8988T (cell line): ENCODE measurements around the gene KCNIP1.

Experiments
- DNase-seq: peaks from one replicate; pipeline ENCODE4 v3.0.0; 2011

KCNIP1 gene

DNA sequence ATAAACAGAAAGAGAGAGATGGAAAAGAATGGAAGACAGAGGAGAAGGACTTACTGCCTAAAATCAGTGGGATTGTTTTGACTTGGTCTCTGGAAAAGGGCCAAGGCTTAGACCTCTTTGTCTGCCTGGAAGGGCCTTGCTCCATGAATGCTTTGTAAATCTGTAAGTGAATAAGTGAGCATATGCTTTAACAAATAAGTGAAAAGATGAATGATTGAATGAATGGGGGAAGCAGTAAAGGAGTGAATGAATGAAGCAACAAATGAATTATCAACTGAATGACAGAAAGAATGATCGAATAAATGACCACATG is 5.5 kb downstream of the KCNIP1 start:
- no peak for DNase-seq

DNA sequence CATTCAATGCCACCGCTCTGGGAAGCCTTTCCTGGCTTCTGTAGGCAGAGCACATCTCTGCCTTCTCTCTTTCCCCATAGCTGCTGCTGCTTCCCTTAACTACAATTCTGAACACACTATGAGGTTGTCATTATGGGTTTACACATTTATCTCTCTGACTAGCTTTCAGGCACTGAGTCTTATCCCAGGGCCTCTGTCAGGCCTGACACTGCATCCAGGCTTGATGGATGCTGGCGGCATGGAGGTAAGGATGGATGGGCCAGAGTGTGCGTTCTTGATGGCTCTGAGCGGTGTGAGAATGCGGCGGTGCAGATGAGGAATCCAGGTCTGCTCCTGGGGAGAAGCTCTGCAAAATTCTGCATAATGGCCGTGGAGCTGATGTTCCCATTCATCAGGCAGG is 6.3 kb downstream of the KCNIP1 start:
- DNase-seq, result no peak

- no peak for DNase-seq
Observed at GRCh38 chr5:170510559-170510958, 6.7 kb downstream of the KCNIP1 start.

- DNase-seq, result no peak
Observed at GRCh38 chr5:170511551-170512258, 7.9 kb downstream of the KCNIP1 start.

DNA sequence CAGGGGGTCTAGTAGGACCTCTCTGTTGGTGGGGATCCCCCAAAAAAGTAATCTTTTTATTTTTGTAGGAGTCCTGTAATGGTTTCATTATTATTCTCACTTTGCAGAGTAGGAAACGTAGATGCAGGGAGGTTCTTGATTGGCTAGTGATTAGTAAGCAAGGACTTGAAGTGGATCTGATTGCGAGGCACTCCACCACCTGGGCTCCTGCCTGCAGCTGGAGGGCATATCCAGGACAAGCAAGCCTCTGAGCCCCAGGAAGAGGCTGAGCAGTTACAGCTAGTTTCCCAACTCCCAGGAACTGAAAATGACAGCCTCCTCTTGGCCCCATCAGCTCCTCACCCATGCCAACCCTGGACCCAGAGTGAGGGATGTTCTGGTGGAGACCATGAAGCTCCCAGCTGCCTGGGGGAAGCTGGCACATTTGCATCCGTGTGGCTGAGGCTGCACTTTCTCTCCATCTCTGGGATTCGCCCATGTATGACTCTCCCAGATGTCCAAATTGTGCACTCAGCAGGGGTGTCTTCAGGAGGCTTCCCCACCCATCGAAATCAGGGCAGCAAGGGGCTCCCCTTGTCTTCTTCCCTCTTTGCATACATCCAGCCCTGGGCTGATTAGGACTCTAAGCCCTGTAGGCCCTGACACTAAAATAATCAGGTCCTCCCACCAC is 10.2 kb downstream of the KCNIP1 start:
- no peak for DNase-seq

- no peak for DNase-seq
Observed at GRCh38 chr5:170517411-170517810, 13.6 kb downstream of the KCNIP1 start.

DNA sequence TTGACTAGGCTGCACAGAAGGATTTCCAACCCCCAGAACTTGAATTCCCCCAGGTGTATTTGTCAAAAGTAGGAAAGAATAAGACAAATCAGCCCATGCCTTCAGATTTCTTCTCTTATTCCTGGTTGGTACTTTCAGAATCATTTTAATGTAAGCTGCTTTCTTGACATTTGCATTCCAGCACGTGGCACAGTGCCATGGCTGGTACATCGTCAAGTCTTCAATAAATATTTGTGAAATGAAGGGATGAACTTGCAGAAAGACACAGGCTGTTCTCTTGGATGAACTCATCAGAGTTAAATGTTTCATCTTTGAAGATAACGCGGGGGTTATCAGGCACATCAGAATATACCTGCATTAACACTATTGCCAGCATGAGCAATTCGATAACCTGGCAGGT is 14.5 kb downstream of the KCNIP1 start:
- no peak for DNase-seq

DNA sequence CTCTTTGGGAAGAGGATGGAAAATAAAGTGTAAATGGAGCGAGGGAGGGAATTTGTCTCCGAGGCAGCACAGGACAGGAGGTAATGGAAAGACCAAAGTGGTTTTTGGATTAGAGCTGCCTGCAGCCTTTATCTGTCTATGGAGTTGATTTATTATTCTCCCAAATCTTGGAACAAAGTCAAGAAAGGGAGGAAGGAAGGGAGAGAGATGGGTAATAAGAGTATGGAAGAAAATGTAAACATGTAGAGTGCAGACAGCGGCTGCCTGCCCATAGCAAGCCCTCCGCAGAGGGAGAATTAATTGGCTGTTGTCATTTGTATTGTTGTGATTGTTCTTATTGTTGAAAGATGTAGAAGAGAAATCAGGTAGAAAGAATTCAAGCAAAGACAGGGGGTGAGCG is 15.7 kb downstream of the KCNIP1 start:
- no peak for DNase-seq

DNA sequence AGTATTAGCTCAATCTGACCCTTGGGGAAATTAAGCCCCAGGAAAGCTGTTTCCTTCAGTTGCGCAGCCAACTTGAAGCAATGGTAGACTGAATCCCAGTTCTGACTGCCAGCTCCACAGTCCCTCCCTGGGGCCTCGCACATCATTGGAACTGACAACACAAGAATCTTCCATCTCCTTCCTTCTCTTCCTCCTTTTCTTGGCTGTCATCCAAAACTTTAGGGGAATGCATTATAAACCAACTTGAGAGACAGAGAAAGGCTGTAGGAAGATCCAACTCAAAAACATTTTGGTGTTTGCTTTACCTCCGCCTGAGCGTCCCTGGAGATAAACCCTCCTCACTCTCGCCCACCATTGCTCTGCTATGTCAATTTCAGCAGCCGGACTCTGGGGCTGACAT is 16.6 kb downstream of the KCNIP1 start:
- no peak for DNase-seq

- DNase-seq, result no peak
Observed at GRCh38 chr5:170522211-170523141, 18.7 kb downstream of the KCNIP1 start.

DNA sequence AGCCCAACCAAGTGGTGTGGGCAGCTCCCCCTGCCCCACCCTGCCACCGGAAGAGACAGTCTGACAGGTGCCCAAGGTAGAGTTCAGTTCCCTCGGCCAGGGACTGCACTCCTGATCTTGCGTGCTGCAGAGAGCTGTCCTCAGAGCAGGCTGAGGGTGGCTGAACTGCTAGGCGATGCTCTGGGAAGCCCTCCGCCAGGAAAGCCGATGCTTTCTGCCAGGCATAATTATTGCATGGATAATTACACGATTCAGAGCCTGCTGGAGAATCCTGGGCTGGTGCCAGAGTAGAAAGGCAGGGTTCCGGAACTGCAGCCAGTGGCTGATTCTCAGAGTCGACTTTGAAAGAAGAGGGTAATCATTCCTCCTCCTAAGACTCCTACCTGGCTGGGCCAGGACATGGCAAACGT is 19.3 kb downstream of the KCNIP1 start:
- DNase-seq, result no peak

DNA sequence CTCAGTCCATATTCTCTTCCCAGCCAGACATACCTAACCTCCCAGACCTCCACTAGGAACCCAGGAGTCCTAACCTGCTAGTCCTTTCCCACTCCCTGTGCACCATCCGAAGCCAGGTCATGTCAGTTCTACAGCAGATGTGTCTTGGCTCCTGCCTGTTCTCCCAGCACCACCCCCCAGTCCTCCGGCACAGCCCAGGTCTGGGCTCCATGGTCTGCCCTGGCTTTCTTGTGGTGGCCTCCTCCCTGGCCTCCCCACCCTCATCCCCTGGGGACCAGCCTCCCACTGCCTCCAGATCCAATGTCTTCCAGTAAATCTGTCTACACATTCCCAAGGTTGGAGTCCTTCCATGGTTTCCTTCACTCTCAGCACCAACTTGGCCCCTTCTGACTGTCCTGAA is 20.0 kb downstream of the KCNIP1 start:
- DNase-seq, result no peak

DNA sequence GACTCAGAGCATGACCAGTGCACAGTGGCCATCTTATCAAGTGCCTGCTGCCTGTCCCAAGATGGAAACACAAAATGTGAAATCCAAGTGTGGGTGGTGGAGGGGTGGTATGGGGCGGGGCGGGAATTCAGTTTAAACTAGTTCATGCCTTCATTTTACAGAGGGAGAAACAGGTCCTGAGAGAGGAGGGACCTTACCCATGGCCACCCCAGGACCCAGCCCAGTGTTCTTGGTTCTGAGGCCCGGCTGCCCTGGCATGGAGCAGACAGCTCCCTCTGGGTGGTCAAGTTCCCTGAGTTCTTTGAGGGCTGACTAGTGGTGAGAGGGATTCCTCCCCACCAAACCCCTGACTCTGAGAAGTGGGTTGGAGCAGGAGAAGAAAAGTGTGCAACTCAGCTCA is 20.8 kb downstream of the KCNIP1 start:
- no peak for DNase-seq

- DNase-seq, result no peak
Observed at GRCh38 chr5:170525470-170526211, 21.8 kb downstream of the KCNIP1 start.

- DNase-seq, result no peak
Observed at GRCh38 chr5:170527991-170528390, 24.2 kb downstream of the KCNIP1 start.

DNA sequence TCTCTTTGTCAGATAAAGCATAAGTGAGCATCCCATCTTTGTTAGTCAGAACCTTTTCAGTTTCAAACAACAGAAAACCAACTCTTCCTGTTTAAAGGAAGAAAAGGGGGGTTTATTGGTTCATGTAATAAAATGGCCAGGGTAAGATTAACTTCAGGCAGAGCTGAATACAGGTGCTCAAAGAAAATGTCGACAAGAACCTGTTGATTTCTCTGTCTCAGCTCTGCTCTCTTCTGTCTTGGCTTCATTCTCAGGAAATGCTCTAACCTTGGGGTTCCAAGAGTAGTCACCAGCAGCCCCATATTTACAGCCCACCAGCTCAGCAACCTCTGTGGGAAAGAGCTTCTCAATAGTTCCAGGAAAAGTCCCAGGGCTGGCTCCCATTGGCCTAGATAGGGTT is 25.2 kb downstream of the KCNIP1 start:
- no peak for DNase-seq

DNA sequence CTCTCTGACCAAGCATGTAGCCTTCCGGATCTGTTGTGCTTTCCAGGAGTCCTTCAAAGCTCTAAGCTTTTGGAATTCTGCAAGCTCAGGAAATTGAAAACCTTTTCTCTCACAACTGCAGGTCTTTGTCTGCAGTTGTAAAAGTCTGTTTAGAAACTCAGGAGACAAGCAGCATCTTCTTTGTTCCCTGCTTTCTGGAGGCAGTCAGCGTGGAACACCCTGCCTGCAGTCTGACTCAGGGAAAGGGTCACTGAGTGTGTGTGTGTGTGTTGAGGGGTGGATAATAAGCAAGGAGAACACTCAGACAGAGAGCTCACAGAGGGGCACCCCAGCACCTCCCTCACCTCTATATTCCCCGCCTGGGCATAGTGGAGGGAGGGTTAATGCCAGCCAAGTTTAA is 29.1 kb downstream of the KCNIP1 start:
- DNase-seq, result no peak

DNA sequence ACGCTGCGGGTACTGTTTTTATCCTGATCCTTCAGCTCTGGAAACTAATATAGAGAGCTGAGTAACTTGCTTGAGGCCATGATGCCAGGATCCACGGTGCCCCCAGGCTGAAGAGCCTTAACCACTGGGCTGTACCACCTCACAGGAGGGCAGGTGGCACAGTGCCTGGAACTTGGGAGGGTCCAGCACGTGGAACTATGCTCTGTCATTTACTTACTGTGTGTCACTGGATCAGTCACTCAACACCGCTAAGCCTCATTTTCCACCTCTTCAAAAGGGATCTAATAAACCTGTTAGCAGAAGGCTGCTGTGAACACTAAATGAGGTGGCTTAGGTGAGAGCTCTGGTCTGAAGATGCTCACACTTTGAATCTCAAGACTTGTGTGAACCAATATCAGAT is 29.6 kb downstream of the KCNIP1 start:
- DNase-seq, result no peak

DNA sequence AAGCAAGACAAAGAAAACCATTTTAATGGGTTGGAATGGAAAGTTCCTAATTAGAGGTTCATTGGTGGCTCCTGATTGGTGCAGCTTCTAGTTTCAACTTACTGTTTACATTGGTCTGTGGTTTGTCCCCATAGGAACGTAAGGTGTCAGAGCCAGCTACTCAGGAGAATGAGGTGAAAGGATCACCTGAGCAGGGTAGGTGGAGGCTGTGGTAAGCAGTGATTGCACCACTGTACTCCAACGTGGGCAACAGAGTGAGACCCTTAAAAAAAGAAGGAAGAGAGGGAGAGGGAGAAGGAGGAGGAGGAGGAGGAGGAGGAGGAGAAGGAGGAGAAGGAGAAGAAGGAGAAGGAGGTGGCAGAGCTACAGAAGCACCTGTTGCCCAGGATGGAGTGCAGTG is 30.4 kb downstream of the KCNIP1 start:
- DNase-seq, result no peak

GRCh38 chr5:170534941-170535340 is 31.1 kb downstream of the KCNIP1 start:
- DNase-seq, result no peak

GRCh38 chr5:170536525-170536924 is 32.7 kb downstream of the KCNIP1 start:
- DNase-seq, result no peak

DNA sequence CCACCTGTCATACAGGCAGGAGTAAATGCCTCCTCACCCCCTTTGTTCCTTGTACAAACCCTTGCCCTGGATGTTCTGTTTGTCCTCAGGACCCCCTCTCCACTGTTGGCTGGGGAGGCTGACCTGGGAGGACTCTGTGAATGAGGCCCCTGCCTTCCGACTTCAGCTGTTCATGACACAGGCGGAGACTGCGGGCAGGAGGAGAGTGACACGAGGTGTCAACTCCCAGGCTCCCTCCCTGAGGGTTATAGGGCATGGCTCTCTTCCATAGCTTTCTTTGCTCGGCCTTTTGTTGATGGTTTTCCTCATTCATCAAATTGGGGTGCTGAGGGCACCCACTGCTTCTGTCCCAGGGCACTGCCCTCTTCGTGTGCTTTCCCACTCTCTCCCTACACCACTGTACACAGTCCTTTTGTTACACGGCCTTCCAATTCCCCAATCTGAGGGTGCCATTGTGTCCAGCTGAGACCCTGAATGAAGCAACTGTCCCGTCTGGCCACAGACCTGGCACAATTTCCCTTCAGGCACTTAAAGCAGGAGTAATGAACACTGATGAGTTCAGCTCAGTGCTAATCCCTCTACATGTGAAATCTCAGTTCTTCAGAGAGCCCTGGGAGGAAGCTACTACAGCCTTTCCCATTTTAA is 33.8 kb downstream of the KCNIP1 start:
- no peak for DNase-seq

GRCh38 chr5:170538096-170538465 is 34.3 kb downstream of the KCNIP1 start:
- DNase-seq, result no peak
